Gastroesophageal sphincter (tissue), 3 donors: ENCODE measurements around the gene BRD4.

ENCODE experiments used
- CTCF ChIP-seq, 4 experiments: fragments of 200-600 bp in 2 of 4; fragments of 450-650 bp in 2 of 4; sonication (generic) in 1 of 4; IDR thresholded peaks; one replicate each; pipeline ENCODE4 v1.5.1; 2017 to 2019; ENCODE audit warnings: antibody characterized with exemption in 4 of 4, mild to moderate bottlenecking in 2 of 4, moderate library complexity in 2 of 4
- POLR2A ChIP-seq, 2 donors: fragments of 450-650 bp; IDR thresholded peaks; one replicate each; pipeline ENCODE4 v1.6.1; 2017; ENCODE audit warnings: antibody characterized with exemption in 2 of 2, mild to moderate bottlenecking in 2 of 2, moderate library complexity in 1 of 2
- POLR2AphosphoS5 ChIP-seq: sonication (generic); formaldehyde crosslinking; IDR thresholded peaks from one replicate; pipeline ENCODE4 v1.6.1; 2017; ENCODE audit warnings: antibody characterized with exemption

GRCh38 chr19:15373644-15374043 lies 41.3 kb upstream of the BRD4 start:
- TF ChIP-seq CTCF (IDR thresholded peaks at IDR 0.05) (no peak), POLR2A (IDR thresholded peaks at IDR 0.05) (no peak), POLR2AphosphoS5 (no peak)
